CD4-positive, alpha-beta T cell (primary cell): Measurements from ENCODE around the gene GALNT10. TPM values are rescaled to one million over a fixed set of nuclear protein-coding genes. Genes with fewer than 3 reads are reported as not detected.

ENCODE experiments used
- ATAC-seq: fragments of 200-7000 bp; cut with Tn5 transposase; one replicate; pipeline ENCODE4 v1.10.0; 2022; ENCODE audit warnings: mild to moderate bottlenecking; ENCODE audit not compliant: poor library complexity
- CTCF ChIA-PET: fragments of 350-600 bp; sonication (Branson Sonifier 250); formaldehyde crosslinking; loops from one replicate; lab custom pipeline; 2021; ENCODE audit warnings: antibody characterized with exemption, inconsistent platforms; lab: Charles Lee
- POLR2A ChIA-PET: fragments of 350-600 bp; sonication (Branson Sonifier 250); formaldehyde crosslinking; loops from one replicate; lab custom pipeline; 2021; ENCODE audit warnings: antibody characterized with exemption, inconsistent platforms; lab: Charles Lee
- DNase-seq, 14 experiments: peaks; one replicate each; pipeline ENCODE4 v3.0.0-alpha.2; 2013 to 2020; ENCODE audit warnings: mixed read lengths in 2 of 14
- H3K27ac ChIP-seq, 2 donors: one replicate each; pipeline versions ENCODE4 v1.5.1 to v1.7.0; 2013; ENCODE audit warnings: low read length in 2 of 2, low read depth in 1 of 2, mild to moderate bottlenecking in 1 of 2
- H3K27me3 ChIP-seq, 2 experiments: 1 replicate in 1 of 2; 2 replicates in 1 of 2; pipeline versions ENCODE4 v1.6.1 to v1.7.0; 2013; ENCODE audit warnings: low read length in 2 of 2, control low read depth in 1 of 2, mild to moderate bottlenecking in 1 of 2, moderate library complexity in 1 of 2; ENCODE audit not compliant: insufficient read depth in 2 of 2, control insufficient read depth in 1 of 2
- H3K36me3 ChIP-seq: one replicate; pipeline ENCODE4 v1.6.1; 2013; ENCODE audit warnings: low read length, control low read depth; ENCODE audit not compliant: insufficient read depth
- H3K4me1 ChIP-seq: one replicate; pipeline ENCODE4 v1.6.1; 2013; ENCODE audit warnings: low read length, control low read depth; ENCODE audit not compliant: insufficient read depth
- H3K4me3 ChIP-seq: one replicate; pipeline ENCODE4 v1.5.1; 2013; ENCODE audit warnings: mild to moderate bottlenecking, low read length, moderate library complexity
- H3K9me3 ChIP-seq, 2 experiments: 1 replicate in 1 of 2; 2 replicates in 1 of 2; pipeline versions ENCODE4 v1.6.1 to v1.7.0; 2013; ENCODE audit warnings: low read length in 2 of 2, mild to moderate bottlenecking in 2 of 2, control low read depth in 1 of 2, moderate library complexity in 1 of 2; ENCODE audit not compliant: control insufficient read depth in 1 of 2, insufficient read depth in 1 of 2
- H3K27ac Mint-ChIP-seq: one replicate; pipeline ENCODE4 v1.8.0; 2020; ENCODE audit warnings: mixed read lengths
- H3K27me3 Mint-ChIP-seq: one replicate; pipeline ENCODE4 v1.8.0; 2021; ENCODE audit warnings: mixed read lengths
- H3K36me3 Mint-ChIP-seq: one replicate; pipeline ENCODE4 v1.8.0; 2021; ENCODE audit warnings: low read depth, mixed read lengths
- H3K4me1 Mint-ChIP-seq: one replicate; pipeline ENCODE4 v1.8.0; 2021; ENCODE audit warnings: low read depth, mixed read lengths
- H3K4me3 Mint-ChIP-seq: one replicate; pipeline ENCODE4 v1.8.0; 2020; ENCODE audit warnings: mild to moderate bottlenecking, mixed read lengths
- H3K9me3 Mint-ChIP-seq: one replicate; pipeline ENCODE4 v1.8.0; 2020; ENCODE audit warnings: mixed read lengths
- intact Hi-C, 2 experiments: fragments of 100-400 bp; cut with DNase I in 1 of 2; cut with micrococcal nuclease in 1 of 2; formaldehyde crosslinking; loops; one replicate each; pipeline versions ENCODE4 v1.15.1 to v1.9.0; 2023 to 2025; cut with DNase I, micrococcal nuclease
- total RNA-seq, 174 experiments: library from RNA in 2 of 174; stranded (reverse) in 2 of 174; gene quantifications; one replicate each; pipeline ENCODE4 v1.2.3 and lab custom pipeline; 2021 to 2026
- TF ChIP-seq, protein P1 (sequence below): fragments of 200-600 bp; IDR thresholded peaks from one replicate; pipeline ENCODE4 v1.8.0; 2022; ENCODE audit warnings: antibody characterized with exemption, mild to moderate bottlenecking

Gene GALNT10
- total RNA-seq, 2 experiments from 2014 or later = 21.7 to 23.0 TPM

DNA sequence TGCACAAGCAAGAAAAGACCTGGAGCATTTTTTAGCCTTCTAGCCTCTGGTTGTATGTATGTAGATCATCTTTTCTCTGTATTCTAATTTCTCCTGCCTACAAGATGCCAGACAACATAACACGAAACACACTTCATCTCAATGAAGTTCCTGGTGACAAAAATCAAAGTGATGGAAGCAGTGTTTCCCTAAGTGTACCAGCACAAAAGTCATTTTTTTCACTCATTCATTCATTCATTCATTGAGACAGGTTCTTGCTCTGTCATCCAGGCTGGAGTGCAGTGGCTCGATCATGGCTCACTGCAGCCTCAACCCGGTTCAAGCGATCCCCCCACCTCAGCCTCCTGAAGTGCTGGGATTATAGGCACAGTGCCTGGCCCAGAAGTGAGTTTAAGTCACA is 183.7 kb downstream of the GALNT10 start:
- Histone ChIP-seq H3K9me3 (no peaks in the 10 kb centered on the region), H3K4me3 (no peak overlapping the region), H3K36me3 (peaks cover 44% of the 10 kb centered on the region), H3K27me3 (no peaks in the 10 kb centered on the region), H3K4me1 (no peaks in the 10 kb centered on the region), H3K27ac (no peak overlapping the region)
- peaks cover 54% of the 10 kb centered on the region for H3K36me3 Mint-ChIP-seq
- no peaks in the 10 kb centered on the region for H3K4me1 Mint-ChIP-seq
- no peak overlapping the region for H3K27ac Mint-ChIP-seq
- ChIA-PET POLR2A (no interaction called here), CTCF (no interaction called here)
- intact Hi-C loops = no loop called here
- DNase-seq = no peak
- no peaks in the 10 kb centered on the region for H3K27me3 Mint-ChIP-seq
- TF ChIP-seq, protein P1, sequence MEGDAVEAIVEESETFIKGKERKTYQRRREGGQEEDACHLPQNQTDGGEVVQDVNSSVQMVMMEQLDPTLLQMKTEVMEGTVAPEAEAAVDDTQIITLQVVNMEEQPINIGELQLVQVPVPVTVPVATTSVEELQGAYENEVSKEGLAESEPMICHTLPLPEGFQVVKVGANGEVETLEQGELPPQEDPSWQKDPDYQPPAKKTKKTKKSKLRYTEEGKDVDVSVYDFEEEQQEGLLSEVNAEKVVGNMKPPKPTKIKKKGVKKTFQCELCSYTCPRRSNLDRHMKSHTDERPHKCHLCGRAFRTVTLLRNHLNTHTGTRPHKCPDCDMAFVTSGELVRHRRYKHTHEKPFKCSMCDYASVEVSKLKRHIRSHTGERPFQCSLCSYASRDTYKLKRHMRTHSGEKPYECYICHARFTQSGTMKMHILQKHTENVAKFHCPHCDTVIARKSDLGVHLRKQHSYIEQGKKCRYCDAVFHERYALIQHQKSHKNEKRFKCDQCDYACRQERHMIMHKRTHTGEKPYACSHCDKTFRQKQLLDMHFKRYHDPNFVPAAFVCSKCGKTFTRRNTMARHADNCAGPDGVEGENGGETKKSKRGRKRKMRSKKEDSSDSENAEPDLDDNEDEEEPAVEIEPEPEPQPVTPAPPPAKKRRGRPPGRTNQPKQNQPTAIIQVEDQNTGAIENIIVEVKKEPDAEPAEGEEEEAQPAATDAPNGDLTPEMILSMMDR = no peak
- H3K9me3 Mint-ChIP-seq = no peaks in the 10 kb centered on the region
- no peak overlapping the region for H3K4me3 Mint-ChIP-seq
- ATAC-seq = no peak

DNA sequence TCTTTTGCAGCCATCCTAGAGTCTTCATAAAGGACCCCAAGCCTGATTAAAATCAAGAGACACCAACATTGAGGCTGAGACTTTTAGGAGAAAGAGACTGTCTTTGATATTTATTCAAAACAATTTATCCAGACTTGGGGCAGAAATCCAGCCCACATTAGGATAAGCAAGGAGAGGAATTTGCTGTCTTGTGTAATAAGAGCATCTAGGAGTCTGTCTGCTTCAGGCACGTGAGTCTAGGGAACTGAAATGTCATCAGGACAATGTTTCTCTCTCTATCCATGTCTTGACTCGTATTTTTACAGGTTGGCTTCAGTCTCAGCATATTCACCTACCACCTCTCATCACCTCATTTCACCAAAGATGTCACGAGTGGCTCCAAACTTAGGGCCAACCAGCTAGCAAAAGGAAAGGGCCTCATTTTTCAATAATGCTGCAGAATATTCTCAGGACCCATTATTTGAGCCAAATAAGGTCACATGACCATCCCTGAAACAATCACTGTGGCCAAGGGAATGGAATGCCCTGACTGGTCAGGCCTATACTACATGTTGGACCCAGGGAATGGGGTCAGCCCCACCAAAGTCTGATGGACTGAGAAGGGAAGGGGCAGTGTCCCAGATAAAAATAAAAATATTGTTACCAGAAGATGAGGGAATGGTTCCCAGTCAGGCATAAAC is 184.9 kb downstream of the GALNT10 start:
- Mint-ChIP-seq H3K27ac (no peak overlapping the region), H3K9me3 (no peaks in the 10 kb centered on the region), H3K27me3 (no peaks in the 10 kb centered on the region), H3K4me3 (no peak overlapping the region), H3K4me1 (no peaks in the 10 kb centered on the region), H3K36me3 (peaks cover 58% of the 10 kb centered on the region)
- Histone ChIP-seq H3K27me3 (no peaks in the 10 kb centered on the region), H3K4me3 (no peak overlapping the region), H3K27ac (no peak overlapping the region), H3K36me3 (peaks cover 48% of the 10 kb centered on the region), H3K9me3 (no peaks in the 10 kb centered on the region), H3K4me1 (no peaks in the 10 kb centered on the region)
- intact Hi-C loops = no loop called here
- ChIA-PET POLR2A (no interaction called here), CTCF (no interaction called here)
- DNase-seq (no peak), ATAC-seq (no peak)
- TF ChIP-seq, protein P1 = no peak

DNA sequence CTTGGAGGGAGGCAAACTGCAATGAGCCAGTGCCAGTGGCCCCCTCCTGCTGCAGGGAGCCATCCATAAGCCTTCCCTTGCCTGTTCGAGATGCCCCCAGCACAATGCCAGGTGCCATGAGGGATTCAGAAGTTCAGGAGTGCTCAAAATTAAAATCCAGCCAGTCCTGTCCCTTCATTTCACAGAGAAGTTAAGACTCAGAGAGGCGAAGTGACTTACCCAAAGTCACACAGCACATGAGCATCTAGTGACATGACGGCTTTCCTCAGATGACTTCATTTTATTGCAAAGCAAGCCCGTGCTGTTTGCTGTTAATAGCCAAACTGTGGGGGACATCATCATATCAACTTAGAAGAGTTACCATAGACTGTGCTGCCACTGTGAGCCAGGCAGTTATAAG is 185.9 kb downstream of the GALNT10 start:
- TF ChIP-seq, protein P1 = no peak
- Histone ChIP-seq H3K36me3 (peaks cover 56% of the 10 kb centered on the region), H3K27me3 (no peaks in the 10 kb centered on the region), H3K27ac (no peak overlapping the region), H3K4me1 (no peaks in the 10 kb centered on the region), H3K4me3 (no peak overlapping the region), H3K9me3 (no peaks in the 10 kb centered on the region)
- no peak for ATAC-seq
- no peaks in the 10 kb centered on the region for H3K27me3 Mint-ChIP-seq
- no peaks in the 10 kb centered on the region for H3K4me1 Mint-ChIP-seq
- no peak for DNase-seq
- H3K36me3 Mint-ChIP-seq = peaks cover 63% of the 10 kb centered on the region
- intact Hi-C loops = no loop called here
- no peaks in the 10 kb centered on the region for H3K9me3 Mint-ChIP-seq
- H3K27ac Mint-ChIP-seq = no peak overlapping the region
- POLR2A ChIA-PET = no interaction called here
- CTCF ChIA-PET = no interaction called here
- H3K4me3 Mint-ChIP-seq = no peak overlapping the region
